GM18868 (cell line): ENCODE data around the gene ARID3B.
"Not testable (repeated sequence)": the region's sequence is repeated elsewhere in the genome, so short reads cannot be mapped to it uniquely, and the experiment has no call there.

Experiments used
- ATAC-seq: cut with Tn5 transposase; IDR thresholded peaks from one replicate; pipeline ENCODE4 v1.9.1; 2021; ENCODE audit warnings: mild to moderate bottlenecking, moderate library complexity; ENCODE audit not compliant: unreplicated experiment

ARID3B gene

DNA sequence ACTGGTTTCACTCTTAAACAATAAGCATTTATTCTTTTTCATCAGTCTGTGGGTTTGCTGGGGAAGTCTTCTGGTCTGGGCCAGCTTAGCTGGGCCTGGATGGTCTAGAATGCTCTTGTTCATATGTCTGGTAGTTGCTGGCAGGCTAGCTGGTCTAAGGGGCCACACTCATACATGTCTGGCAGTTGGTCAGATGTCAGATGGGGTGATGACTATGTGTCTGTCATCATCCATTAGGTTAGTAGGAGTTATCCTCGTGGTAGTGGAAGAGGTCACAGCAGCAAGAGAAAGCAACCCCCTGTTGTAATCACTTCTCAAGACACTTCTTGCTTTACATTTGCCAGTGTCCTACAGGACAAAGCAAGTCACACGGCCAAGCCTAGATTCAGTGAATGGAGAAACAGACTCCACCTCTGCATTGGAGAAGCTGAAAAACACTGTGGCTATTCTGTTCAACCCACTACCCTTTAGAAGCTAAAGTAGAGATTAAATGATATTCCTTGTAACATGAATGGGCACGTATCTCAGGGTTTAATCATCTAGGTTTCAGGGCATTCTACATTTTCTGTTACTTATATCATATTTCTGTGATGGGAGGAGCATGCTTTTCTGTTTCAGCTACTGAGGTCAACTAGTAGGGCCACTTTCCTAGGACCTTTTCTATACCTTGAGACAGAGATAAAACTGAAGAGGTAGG, 5.5 kb upstream of the ARID3B start:
- no peak for ATAC-seq

GRCh38 chr15:74537736-74538135, 3.3 kb upstream of the ARID3B start:
- no peak for ATAC-seq

GRCh38 chr15:74539521-74539920, 1.5 kb upstream of the ARID3B start:
- ATAC-seq = not testable (repeated sequence)

- peak; percentile 2 for ATAC-seq
These were observed 759 bp upstream of the ARID3B start for GRCh38 chr15:74540161-74540760.

GRCh38 chr15:74541494-74542165, 610 bp downstream of the ARID3B start:
- ATAC-seq = no peak

- ATAC-seq = no peak
These were observed 1.4 kb downstream of the ARID3B start for GRCh38 chr15:74542166-74543042.

DNA sequence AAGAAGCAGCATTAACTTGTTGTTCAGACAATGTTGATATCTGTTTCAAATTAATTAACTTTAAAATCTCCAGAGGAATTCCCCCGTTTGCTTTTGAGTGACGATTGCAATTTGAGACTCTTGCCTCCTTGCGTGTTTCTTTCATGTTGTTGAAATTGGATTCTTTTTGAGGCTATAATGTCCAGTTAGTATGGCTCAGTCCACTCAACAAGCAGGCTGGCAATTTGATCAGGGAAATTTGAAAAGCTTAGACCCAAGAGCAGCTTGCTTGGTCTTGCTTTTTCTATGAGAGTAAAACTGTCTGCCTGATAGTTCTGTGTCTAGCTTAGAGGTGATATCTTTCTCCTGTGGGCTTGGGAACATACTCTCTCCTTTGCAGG, 2.0 kb downstream of the ARID3B start:
- ATAC-seq = no peak

DNA sequence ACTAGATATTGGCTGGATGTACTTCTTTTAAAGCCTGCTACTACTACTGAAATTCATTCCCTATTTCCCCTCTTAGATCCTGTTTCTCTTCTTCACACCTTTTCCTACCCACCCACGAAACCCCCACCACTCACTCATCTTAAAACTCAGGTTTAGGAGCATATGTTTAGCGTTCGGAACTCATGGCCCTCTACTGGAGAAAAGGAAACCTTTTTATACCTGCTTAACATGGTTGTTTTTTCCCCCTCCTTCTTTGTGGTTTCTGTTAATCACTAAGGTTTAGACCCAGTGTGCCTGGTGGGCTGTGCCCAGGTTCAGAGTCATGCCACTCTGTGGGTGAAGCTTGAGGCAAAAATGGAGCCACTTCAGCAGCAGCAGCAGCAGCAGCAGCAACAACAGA, 2.6 kb downstream of the ARID3B start:
- ATAC-seq = no peak

DNA sequence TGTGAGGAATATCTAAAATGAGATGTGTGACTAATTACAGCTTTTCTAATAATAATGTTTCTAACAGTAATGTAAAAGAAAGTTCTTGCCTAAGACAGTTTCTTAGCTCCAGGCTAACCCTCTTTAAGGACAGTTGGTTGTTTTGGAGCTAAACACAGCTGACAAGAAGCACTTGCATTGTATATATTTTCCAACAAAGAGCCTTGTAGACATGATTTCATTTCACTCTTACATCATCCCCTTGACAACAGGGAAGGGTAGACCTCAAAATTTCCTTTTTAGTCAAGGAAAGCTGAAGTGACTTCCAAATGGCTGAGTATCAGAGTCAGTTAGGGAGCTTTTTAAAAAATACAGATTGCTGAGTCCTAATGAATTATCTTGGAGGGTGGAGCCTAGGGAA, 4.1 kb downstream of the ARID3B start:
- ATAC-seq = no peak

- ATAC-seq = peak; percentile 61
These were observed 5.0 kb downstream of the ARID3B start for GRCh38 chr15:74545776-74546656.

DNA sequence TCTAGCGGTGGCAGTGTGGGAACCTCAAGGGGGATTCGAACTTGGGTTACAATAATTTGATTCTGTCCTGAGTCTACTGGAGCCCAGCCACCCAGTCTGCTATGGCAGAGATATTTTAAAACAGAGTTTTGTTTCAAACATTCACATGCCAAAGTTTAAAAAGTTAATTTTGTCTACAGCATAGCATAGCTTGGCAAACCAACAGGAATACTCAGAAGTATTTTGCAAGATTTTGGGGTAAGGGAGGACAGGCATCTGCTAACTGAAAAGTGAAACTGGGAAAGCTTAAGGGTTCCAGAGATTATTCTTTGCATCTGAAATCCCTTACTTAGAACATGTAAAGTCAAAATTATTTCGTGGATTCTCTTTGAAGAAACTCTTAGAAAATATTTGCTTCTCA, 6.6 kb downstream of the ARID3B start:
- ATAC-seq = no peak

- ATAC-seq = no peak
These were observed 7.2 kb downstream of the ARID3B start for GRCh38 chr15:74548241-74548640.

DNA sequence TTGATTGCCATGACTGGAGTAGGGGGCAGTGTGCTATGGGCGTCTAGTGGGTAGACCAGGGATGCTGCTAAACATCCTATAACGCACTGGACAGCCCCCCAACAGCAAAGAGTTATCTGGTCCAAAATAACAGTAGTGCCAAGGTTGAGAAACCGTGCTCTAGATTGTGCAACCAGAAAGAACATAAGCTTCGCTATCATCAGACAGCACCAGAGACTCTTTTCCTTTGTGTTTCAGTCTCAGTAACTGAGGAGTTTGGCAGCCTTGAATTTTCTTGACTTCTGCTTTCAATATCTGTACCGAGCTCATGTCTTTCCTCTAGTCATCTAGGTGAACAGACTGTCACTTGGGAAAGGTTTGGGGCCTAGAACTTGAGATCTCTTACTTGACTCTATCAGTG, 8.8 kb downstream of the ARID3B start:
- no peak for ATAC-seq

DNA sequence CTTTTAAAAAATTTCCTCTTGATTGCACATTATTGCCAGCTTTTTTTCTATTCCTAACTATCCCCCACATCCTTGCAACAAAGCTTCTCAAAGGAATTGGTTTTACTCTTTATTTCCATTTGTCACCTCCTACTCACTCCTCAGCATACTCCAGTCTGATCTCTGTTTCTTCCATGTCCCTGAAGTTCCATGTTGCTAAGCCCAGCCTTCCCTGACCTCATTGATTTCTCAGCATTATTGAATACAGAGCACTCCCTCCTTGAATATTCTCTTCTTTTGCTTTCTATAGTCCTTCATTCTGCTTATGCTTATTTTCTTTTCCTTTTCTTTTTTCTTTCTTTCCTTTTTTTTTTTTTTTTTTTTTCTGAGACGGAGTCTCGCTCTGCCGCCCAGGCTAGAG, 10.7 kb downstream of the ARID3B start:
- no peak for ATAC-seq

GRCh38 chr15:74552773-74553441, 11.9 kb downstream of the ARID3B start:
- no peak for ATAC-seq

DNA sequence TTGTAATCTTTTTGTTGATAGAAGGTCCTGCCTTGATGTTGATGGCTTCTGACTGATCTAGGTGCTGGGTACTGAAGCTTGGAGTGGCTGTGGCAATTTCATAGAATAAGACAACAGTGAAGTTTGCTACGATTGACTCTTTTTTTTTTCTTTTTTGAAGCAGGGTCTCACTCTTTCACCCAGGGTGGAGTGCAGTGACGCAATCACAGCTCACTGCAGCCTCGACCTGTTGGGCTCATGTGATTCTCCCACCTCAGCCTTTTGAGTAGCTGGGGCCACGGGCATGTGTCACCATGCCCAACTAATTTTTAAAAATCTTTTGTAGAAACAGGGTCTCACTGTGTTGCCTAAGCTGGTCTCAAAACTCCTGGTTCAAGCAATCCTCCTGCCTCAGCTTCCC, 14.2 kb downstream of the ARID3B start:
- ATAC-seq = no peak

- ATAC-seq = no peak
These were observed 17.7 kb downstream of the ARID3B start for GRCh38 chr15:74558706-74559105.

DNA sequence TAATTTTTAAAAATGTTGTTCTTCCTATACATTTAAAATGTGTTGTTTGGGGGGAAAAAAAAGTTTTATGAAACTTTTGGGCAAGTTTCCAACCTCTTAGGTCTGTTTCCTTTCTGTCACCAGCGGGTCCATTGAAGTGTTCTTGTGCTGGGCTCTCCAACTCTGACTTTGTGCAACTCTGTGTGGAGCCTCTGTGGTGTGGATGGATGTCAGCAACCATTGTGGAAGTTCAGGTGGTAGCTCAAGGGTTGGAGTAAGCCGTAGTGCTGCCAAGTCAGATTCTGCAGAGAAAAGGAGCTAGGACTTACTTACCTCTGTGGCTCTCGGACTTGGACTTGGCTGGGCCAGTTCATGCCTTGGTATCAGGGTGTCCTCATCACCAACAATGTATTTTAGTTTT, 22.4 kb downstream of the ARID3B start:
- ATAC-seq = no peak

DNA sequence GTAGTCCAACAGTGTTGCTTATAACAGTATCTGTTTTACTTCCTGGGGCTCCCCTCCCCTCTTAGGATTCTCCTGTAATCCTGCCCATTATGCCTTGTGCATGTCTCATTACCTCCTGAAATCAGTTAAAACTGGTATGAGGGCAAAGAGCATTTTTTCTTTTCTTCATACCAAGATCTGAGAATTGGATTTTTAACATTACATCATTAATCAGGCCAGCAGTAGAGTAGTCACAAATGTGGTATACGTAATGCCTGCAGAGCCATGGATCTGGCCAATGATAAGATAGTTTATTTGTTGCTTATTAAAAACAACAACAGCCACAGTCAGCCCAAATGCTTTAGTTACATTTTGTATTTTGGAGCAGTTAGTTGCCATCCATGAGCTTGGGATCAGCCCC, 23.2 kb downstream of the ARID3B start:
- ATAC-seq = no peak
